ENCODE data around the gene CLSTN1.

DNA sequence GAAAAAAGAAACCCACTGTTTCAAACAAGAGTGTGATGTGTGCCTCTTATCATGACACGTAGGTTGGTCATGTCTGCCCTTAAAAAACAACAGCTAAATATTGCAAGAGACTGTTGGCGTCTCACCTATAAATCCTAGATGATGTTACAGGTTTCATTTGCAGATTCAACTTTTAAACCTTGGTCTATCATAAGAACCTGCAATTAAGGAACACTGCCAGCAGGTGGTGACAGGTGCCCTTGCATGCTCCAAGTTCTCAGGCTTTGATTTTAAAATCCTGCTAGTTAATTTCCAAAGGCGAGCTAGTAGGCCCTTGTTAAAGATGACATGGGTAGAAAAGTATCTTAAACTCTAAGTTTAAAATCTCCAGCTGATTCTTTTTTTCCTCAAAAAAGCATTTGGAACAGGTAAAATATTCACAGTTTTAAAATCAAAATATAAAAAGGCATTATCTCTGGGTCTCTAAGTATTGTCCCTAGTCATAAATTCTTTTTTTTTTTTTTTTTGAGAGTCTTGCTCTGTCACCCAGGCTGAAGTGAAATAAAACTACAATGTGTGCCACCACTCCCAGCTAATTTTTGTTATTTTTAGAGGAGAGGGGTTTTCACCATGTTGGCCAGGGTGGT lies 39.1 kb downstream of the CLSTN1 start:
- TF ChIP-seq GABPB1 (CRISPR knock-in tag; IDR thresholded peaks at IDR 0.05) (no peak), MYBL2 (CRISPR knock-in tag; IDR thresholded peaks at IDR 0.05) (no peak), FOXP1 (CRISPR knock-in tag; IDR thresholded peaks at IDR 0.05; ENCODE audit: borderline replicate concordance) (no peak)
- TF ChIP-seq, protein P1, sequence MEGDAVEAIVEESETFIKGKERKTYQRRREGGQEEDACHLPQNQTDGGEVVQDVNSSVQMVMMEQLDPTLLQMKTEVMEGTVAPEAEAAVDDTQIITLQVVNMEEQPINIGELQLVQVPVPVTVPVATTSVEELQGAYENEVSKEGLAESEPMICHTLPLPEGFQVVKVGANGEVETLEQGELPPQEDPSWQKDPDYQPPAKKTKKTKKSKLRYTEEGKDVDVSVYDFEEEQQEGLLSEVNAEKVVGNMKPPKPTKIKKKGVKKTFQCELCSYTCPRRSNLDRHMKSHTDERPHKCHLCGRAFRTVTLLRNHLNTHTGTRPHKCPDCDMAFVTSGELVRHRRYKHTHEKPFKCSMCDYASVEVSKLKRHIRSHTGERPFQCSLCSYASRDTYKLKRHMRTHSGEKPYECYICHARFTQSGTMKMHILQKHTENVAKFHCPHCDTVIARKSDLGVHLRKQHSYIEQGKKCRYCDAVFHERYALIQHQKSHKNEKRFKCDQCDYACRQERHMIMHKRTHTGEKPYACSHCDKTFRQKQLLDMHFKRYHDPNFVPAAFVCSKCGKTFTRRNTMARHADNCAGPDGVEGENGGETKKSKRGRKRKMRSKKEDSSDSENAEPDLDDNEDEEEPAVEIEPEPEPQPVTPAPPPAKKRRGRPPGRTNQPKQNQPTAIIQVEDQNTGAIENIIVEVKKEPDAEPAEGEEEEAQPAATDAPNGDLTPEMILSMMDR (IDR thresholded peaks at IDR 0.05), result peak; percentile 48
- TF ChIP-seq, protein P2, sequence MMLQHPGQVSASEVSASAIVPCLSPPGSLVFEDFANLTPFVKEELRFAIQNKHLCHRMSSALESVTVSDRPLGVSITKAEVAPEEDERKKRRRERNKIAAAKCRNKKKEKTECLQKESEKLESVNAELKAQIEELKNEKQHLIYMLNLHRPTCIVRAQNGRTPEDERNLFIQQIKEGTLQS (CRISPR knock-in tag; conservative IDR thresholded peaks at IDR 0.05), result no peak
- TF ChIP-seq, protein P3, sequence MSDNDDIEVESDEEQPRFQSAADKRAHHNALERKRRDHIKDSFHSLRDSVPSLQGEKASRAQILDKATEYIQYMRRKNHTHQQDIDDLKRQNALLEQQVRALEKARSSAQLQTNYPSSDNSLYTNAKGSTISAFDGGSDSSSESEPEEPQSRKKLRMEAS (CRISPR knock-in tag; IDR thresholded peaks at IDR 0.05), result no peak
